OCI-LY1 (cell line): Measurements from ENCODE around the gene IGFBPL1.

Source experiments
- EZH2 ChIP-seq: fragments of 200-600 bp; sonication (generic), shearing (Covaris generic); IDR thresholded peaks from 2 replicates; pipeline ENCODE4 v1.8.0; 2017; ENCODE audit warnings: borderline replicate concordance, mixed run types, mild to moderate bottlenecking, antibody characterized with exemption, low read length, moderate library complexity, mixed read lengths
- TF ChIP-seq, protein P1 (sequence below): fragments of 200-600 bp; sonication (generic), shearing (Covaris generic); IDR thresholded peaks from 2 replicates; pipeline ENCODE4 v1.5.1; 2017; ENCODE audit warnings: mild to moderate bottlenecking, antibody characterized with exemption, low read length, moderate library complexity, mixed read lengths

DNA sequence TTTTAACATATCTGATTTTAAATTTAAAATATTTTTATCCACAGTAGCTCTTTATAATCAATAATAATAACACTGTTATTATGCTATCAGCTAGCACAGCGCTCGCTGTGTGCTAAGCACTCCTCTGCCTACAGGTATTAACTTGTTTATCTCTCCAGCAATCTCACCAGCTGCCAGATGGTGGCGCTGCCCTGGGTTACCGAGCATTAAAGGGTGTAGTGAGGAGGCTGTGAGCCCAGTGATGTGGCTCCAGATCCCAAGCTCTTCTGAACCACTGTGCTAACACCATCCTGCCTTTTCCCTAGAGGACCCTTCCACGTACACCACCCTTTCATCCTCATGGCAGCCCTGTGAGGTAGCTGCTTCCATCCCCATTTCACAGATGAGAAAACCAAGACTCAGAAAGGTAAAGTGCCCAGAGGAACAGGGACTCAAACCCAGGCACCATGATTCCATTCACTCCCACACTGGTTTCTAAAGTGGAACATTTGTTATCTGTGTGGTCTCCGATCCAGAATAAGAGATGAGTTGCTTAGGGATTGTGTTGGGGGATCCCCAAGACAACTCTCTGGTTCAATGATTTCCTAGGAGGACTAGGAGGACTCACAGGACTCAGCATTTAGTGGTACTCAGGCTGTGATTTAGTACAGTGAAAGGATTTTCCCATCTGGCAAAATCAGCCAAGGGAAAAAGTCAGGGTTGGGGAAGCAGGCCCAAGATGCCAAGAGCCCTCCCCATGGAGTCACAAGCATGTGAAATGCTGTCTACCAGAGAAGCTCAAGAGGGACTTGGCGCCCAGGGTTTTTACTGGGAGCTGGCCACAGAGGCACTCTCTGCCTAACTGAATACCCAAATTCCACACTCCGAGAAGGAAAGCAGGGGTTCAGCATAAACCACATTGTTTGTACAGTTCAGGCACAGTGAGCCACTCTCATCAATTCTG is 7.0 kb downstream of the IGFBPL1 start:
- no peak for TF ChIP-seq EZH2
- TF ChIP-seq, protein P1, sequence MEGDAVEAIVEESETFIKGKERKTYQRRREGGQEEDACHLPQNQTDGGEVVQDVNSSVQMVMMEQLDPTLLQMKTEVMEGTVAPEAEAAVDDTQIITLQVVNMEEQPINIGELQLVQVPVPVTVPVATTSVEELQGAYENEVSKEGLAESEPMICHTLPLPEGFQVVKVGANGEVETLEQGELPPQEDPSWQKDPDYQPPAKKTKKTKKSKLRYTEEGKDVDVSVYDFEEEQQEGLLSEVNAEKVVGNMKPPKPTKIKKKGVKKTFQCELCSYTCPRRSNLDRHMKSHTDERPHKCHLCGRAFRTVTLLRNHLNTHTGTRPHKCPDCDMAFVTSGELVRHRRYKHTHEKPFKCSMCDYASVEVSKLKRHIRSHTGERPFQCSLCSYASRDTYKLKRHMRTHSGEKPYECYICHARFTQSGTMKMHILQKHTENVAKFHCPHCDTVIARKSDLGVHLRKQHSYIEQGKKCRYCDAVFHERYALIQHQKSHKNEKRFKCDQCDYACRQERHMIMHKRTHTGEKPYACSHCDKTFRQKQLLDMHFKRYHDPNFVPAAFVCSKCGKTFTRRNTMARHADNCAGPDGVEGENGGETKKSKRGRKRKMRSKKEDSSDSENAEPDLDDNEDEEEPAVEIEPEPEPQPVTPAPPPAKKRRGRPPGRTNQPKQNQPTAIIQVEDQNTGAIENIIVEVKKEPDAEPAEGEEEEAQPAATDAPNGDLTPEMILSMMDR = peak; percentile 65
